A549 treated with dexamethasone at 1 μM for 4 hours (cell line): ENCODE data around the gene OR5T2. TPM values are rescaled to one million over a fixed set of nuclear protein-coding genes. Genes with fewer than 3 reads are reported as not detected.

Source experiments
- total RNA-seq: library from RNA; stranded (reverse); fragments of 200-300 nt; extraction: Qiagen RNA extraction; gene quantifications from 5 replicates; pipeline ENCODE4 v1.2.3, GENCODE V29; 2022

Gene OR5T2
- not detected in 5 replicates for total RNA-seq

GRCh38 chr11:56234155-56234554 lies at the start of gene OR5T2:
Gene OR5T2 (minus strand): TSS chr11:56234255. CDS start chr11:56233062, 1,193 bp downstream.

GRCh38 chr11:56273854-56274253 lies 39.8 kb upstream of the OR5T2 start, which contains the start of gene OR5T1:
Gene OR5T1 (plus strand): TSS chr11:56274154. CDS start chr11:56275639, 1,485 bp downstream.

GRCh38 chr11:56251954-56252353 lies 17.9 kb upstream of the OR5T2 start, which contains the start of gene OR5T3:
Gene OR5T3 (plus strand): TSS chr11:56252254. CDS start chr11:56252254, 0 bp downstream.

Other genes starting within 250 kb of the OR5T2 start
- gene OR5F1, start 239.6 kb downstream of the OR5T2 start, total RNA-seq = not detected in 5 replicates
- not detected in 5 replicates for gene OR5AS1, start 206.6 kb downstream of the OR5T2 start, total RNA-seq
- gene OR8I2, start 140.9 kb downstream of the OR5T2 start, total RNA-seq = not detected in 5 replicates
- gene OR8H2, start 130.6 kb downstream of the OR5T2 start, total RNA-seq = not detected in 5 replicates
- not detected in 5 replicates for gene OR8H3, start 111.9 kb downstream of the OR5T2 start, total RNA-seq
- gene OR8J3, start 94.1 kb downstream of the OR5T2 start, total RNA-seq = not detected in 5 replicates
- gene OR8K5, start 73.9 kb downstream of the OR5T2 start, total RNA-seq = not detected in 5 replicates
- gene OR5J2, start 57.6 kb downstream of the OR5T2 start, total RNA-seq = not detected in 5 replicates
- gene OR5T3, start 18.0 kb upstream of the OR5T2 start, total RNA-seq = not detected in 5 replicates
- gene OR5T1, start 39.9 kb upstream of the OR5T2 start, total RNA-seq = not detected in 5 replicates
- not detected in 5 replicates for gene OR8H1, start 58.0 kb upstream of the OR5T2 start, total RNA-seq
- gene OR8K3, start 80.9 kb upstream of the OR5T2 start, total RNA-seq = not detected in 5 replicates
- gene OR8K1, start 111.8 kb upstream of the OR5T2 start, total RNA-seq = not detected in 5 replicates
- gene OR8J1, start 120.0 kb upstream of the OR5T2 start, total RNA-seq = not detected in 5 replicates
- gene OR8U1, start 141.4 kb upstream of the OR5T2 start, total RNA-seq = not detected in 5 replicates
- not detected in 5 replicates for gene OR5AL1, start 178.4 kb upstream of the OR5T2 start, total RNA-seq
- not detected in 5 replicates for gene OR5M3, start 239.1 kb upstream of the OR5T2 start, total RNA-seq